Trophoblast cell (in vitro differentiated cells and primary cell): ENCODE measurements around the gene CALN1.
"Not testable (repeated sequence)": the region's sequence is repeated elsewhere in the genome, so short reads cannot be mapped to it uniquely, and the experiment has no call there.

ENCODE experiments used
- DNase-seq, 2 donors: peaks; one replicate each; pipeline ENCODE4 v3.0.0-alpha.2; 2016
- H2AFZ ChIP-seq: 2 replicates; pipeline ENCODE4 v1.6.1; 2013; ENCODE audit warnings: low read length, moderate library complexity, mild to moderate bottlenecking; ENCODE audit not compliant: insufficient read depth, poor library complexity
- H2AK5ac ChIP-seq: 2 replicates; pipeline ENCODE4 v1.6.1; 2013; ENCODE audit warnings: mild to moderate bottlenecking, low read length
- H2BK120ac ChIP-seq: 2 replicates; pipeline ENCODE4 v1.6.1; 2013; ENCODE audit warnings: low read length, mild to moderate bottlenecking, moderate library complexity; ENCODE audit not compliant: insufficient read depth, poor library complexity
- H2BK12ac ChIP-seq: 2 replicates; pipeline ENCODE4 v1.6.1; 2013; ENCODE audit warnings: mild to moderate bottlenecking, low read length, moderate library complexity
- H2BK5ac ChIP-seq: 2 replicates; pipeline ENCODE4 v1.6.1; 2013; ENCODE audit warnings: low read length, low read depth, moderate library complexity, mild to moderate bottlenecking; ENCODE audit not compliant: poor library complexity
- H3K14ac ChIP-seq: 2 replicates; pipeline ENCODE4 v1.6.1; 2013; ENCODE audit warnings: mild to moderate bottlenecking, low read length
- H3K18ac ChIP-seq: 2 replicates; pipeline ENCODE4 v1.6.1; 2013; ENCODE audit warnings: mild to moderate bottlenecking, low read length
- H3K23ac ChIP-seq: 2 replicates; pipeline ENCODE4 v1.6.1; 2013; ENCODE audit warnings: low read length
- H3K27ac ChIP-seq: 2 replicates; pipeline ENCODE4 v1.5.1; 2013; ENCODE audit warnings: low read depth, mild to moderate bottlenecking, inconsistent platforms, low read length, moderate library complexity
- H3K27me3 ChIP-seq: 2 replicates; pipeline ENCODE4 v1.6.1; 2013; ENCODE audit warnings: inconsistent platforms, mild to moderate bottlenecking, low read length, moderate library complexity; ENCODE audit not compliant: insufficient read depth
- H3K36me3 ChIP-seq, 2 experiments: 1 replicate in 1 of 2; 2 replicates in 1 of 2; pipeline ENCODE4 v1.6.1; 2013; ENCODE audit warnings: low read length in 2 of 2, mild to moderate bottlenecking in 2 of 2, moderate library complexity in 1 of 2; ENCODE audit not compliant: insufficient read depth in 2 of 2, control insufficient read depth in 1 of 2
- H3K4ac ChIP-seq: 2 replicates; pipeline ENCODE4 v1.6.1; 2013; ENCODE audit warnings: low read depth, mild to moderate bottlenecking, low read length, moderate library complexity
- H3K4me1 ChIP-seq, 2 experiments: 1 replicate in 1 of 2; 2 replicates in 1 of 2; pipeline ENCODE4 v1.6.1; 2013; ENCODE audit warnings: low read length in 2 of 2, mild to moderate bottlenecking in 2 of 2, moderate library complexity in 1 of 2; ENCODE audit not compliant: insufficient read depth in 2 of 2, control insufficient read depth in 1 of 2
- H3K4me2 ChIP-seq: 2 replicates; pipeline ENCODE4 v1.6.1; 2013; ENCODE audit warnings: inconsistent platforms, mild to moderate bottlenecking, low read length, moderate library complexity
- H3K4me3 ChIP-seq: 2 replicates; pipeline ENCODE4 v1.5.1; 2013; ENCODE audit warnings: mild to moderate bottlenecking, low read depth, low read length, inconsistent platforms
- H3K79me1 ChIP-seq: one replicate; pipeline ENCODE4 v1.6.1; 2013; ENCODE audit warnings: low read length
- H3K79me2 ChIP-seq: 2 replicates; pipeline ENCODE4 v1.6.1; 2013; ENCODE audit warnings: low read length, mild to moderate bottlenecking; ENCODE audit not compliant: control insufficient read depth, insufficient read depth, poor library complexity
- H3K9ac ChIP-seq: 2 replicates; pipeline ENCODE4 v1.6.1; 2013; ENCODE audit warnings: mild to moderate bottlenecking, low read length
- H3K9me3 ChIP-seq: 2 replicates; pipeline ENCODE4 v1.6.1; 2013; ENCODE audit warnings: low read depth, mild to moderate bottlenecking, control low read depth, inconsistent platforms, low read length; ENCODE audit not compliant: insufficient read depth
- H4K12ac ChIP-seq: 2 replicates; pipeline ENCODE4 v1.6.1; 2013; ENCODE audit warnings: low read depth, mild to moderate bottlenecking, low read length, moderate library complexity
- H4K8ac ChIP-seq: 2 replicates; pipeline ENCODE4 v1.6.1; 2013; ENCODE audit warnings: low read depth, mild to moderate bottlenecking, low read length, moderate library complexity
- H4K91ac ChIP-seq: one replicate; pipeline ENCODE4 v1.6.1; 2013; ENCODE audit warnings: low read depth, mild to moderate bottlenecking, low read length, moderate library complexity
- WGBS: extraction: QIAGEN DNeasy Blood & Tissue Kit; methylation state at CpG from one replicate; pipeline ENCODE4 v1.1.7; 2013; ENCODE audit warnings: missing lambda C conversion rate; ENCODE audit not compliant: insufficient read length, insufficient coverage; ENCODE audit errors: extremely low coverage; 5-methylcytosine and 5-hydroxymethylcytosine counted together

CALN1 gene

DNA sequence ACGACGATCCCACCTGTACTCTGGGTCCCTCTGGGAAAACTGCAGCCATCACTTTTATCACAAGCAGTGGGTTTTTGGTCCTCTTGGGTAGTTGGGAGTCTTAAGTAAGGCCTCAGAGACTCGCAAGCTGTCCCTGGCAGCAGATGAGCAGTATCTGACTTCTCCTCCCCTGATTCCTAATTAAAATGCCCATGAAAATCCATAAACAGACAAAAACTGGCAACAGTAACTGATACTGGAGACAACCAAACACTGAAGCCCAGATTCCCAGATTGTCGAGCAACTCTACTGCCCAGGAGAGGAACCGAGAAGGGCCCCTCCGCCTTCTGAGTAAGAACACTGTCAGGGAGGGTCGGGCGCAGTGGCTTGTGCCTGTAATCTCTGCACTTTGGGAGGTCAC lies 333.8 kb downstream of the CALN1 start:
- H3K27ac ChIP-seq, result no peak overlapping the region
- no peak overlapping the region for H2BK12ac ChIP-seq
- no peak overlapping the region for H4K91ac ChIP-seq
- no peak for DNase-seq
- H2BK120ac ChIP-seq, result no peak overlapping the region
- peaks cover 0 to 5% of the 10 kb centered on the region in 2 experiments for H3K4me1 ChIP-seq
- no peaks in the 10 kb centered on the region for H3K36me3 ChIP-seq
- no peak overlapping the region for H3K14ac ChIP-seq
- H4K8ac ChIP-seq, result no peak overlapping the region
- no CpG with 5 or more reads among the region's 8 CpGs for WGBS
- no peak overlapping the region for H3K23ac ChIP-seq
- no peak overlapping the region for H2AFZ ChIP-seq
- H3K79me2 ChIP-seq, result no peaks in the 10 kb centered on the region
- no peak overlapping the region for H2AK5ac ChIP-seq
- no peaks in the 10 kb centered on the region for H3K27me3 ChIP-seq
- H3K4ac ChIP-seq, result no peak overlapping the region
- H2BK5ac ChIP-seq, result no peak overlapping the region
- no peak overlapping the region for H3K9ac ChIP-seq
- H3K9me3 ChIP-seq, result no peaks in the 10 kb centered on the region
- no peaks in the 10 kb centered on the region for H3K79me1 ChIP-seq
- H3K4me2 ChIP-seq, result no peak overlapping the region
- no peak overlapping the region for H3K18ac ChIP-seq
- H3K4me3 ChIP-seq, result no peak overlapping the region
- no peak overlapping the region for H4K12ac ChIP-seq

DNA sequence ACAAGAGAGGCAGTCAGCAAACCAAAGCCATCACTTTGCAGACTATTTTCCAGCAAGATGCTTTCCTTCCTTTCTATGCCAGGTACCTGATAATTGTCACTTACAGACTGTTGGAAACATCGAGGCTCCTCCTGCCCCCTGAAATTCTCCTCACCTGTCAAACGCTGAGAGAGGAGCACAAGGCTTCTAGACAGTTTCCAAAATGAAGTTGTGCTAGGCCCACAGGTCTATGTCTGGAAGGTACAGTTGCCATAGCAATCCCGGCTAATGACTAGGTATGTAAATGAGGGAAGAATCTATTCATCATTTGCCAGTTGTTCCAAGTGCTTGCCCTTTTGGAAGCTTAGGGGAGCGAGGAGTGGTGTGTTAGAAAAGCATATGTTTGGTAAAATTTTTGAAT lies 334.4 kb downstream of the CALN1 start:
- no peak overlapping the region for H2AK5ac ChIP-seq
- H2AFZ ChIP-seq, result no peak overlapping the region
- peaks cover 0 to 5% of the 10 kb centered on the region in 2 experiments for H3K4me1 ChIP-seq
- H2BK12ac ChIP-seq, result no peak overlapping the region
- no peaks in the 10 kb centered on the region for H3K36me3 ChIP-seq
- no peaks in the 10 kb centered on the region for H3K27me3 ChIP-seq
- no peak overlapping the region for H3K4me3 ChIP-seq
- no peak overlapping the region for H3K23ac ChIP-seq
- H3K27ac ChIP-seq, result no peak overlapping the region
- no peak overlapping the region for H4K91ac ChIP-seq
- no peak for DNase-seq
- no peak overlapping the region for H3K4ac ChIP-seq
- H4K12ac ChIP-seq, result no peak overlapping the region
- no peaks in the 10 kb centered on the region for H3K9me3 ChIP-seq
- no peak overlapping the region for H2BK120ac ChIP-seq
- H3K79me1 ChIP-seq, result no peaks in the 10 kb centered on the region
- H3K14ac ChIP-seq, result no peak overlapping the region
- no peak overlapping the region for H3K18ac ChIP-seq
- WGBS, result 100% methylated on average over 1 of the region's 4 CpGs
- H3K4me2 ChIP-seq, result no peak overlapping the region
- no peaks in the 10 kb centered on the region for H3K79me2 ChIP-seq
- no peak overlapping the region for H2BK5ac ChIP-seq
- no peak overlapping the region for H4K8ac ChIP-seq
- no peak overlapping the region for H3K9ac ChIP-seq

DNA sequence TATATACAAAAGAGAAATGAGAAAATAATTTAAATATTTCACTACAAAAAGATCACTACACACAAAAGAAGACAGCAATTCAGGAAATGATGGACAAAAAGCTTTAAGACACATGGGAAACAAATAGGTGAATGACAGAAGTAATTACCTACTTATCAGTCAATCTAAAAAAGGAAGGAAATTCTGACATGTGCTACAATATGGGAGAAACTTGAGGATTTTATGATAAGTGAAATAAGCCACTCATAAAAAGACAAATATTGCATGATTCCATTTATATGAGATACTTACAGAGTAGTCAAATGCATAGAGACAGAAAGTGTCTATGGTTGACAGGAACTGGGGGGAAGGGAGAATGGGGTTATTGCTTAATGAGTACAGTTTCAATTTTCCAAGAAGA lies 339.2 kb downstream of the CALN1 start:
- Histone ChIP-seq H3K36me3 (no peaks in the 10 kb centered on the region), H4K12ac (no peak overlapping the region), H2BK12ac (no peak overlapping the region), H4K91ac (no peak overlapping the region), H2AK5ac (no peak overlapping the region), H3K27me3 (no peaks in the 10 kb centered on the region), H3K4me1 (no peaks in the 10 kb centered on the region), H3K14ac (no peak overlapping the region), H3K27ac (no peak overlapping the region), H2AFZ (no peak overlapping the region), H3K23ac (no peak overlapping the region), H3K9me3 (no peaks in the 10 kb centered on the region), H3K9ac (no peak overlapping the region), H3K4me3 (no peak overlapping the region), H2BK5ac (no peak overlapping the region), H2BK120ac (no peak overlapping the region), H3K79me1 (no peaks in the 10 kb centered on the region), H3K79me2 (no peaks in the 10 kb centered on the region), H3K4me2 (no peak overlapping the region), H3K18ac (no peak overlapping the region), H4K8ac (no peak overlapping the region), H3K4ac (no peak overlapping the region)
- no peak for DNase-seq

GRCh38 chr7:72069263-72069662 lies 342.9 kb downstream of the CALN1 start:
- H3K9ac ChIP-seq, result no peak overlapping the region
- H3K79me2 ChIP-seq, result no peaks in the 10 kb centered on the region
- no peak overlapping the region for H4K8ac ChIP-seq
- no peak overlapping the region for H3K18ac ChIP-seq
- no peak overlapping the region for H3K23ac ChIP-seq
- H3K27me3 ChIP-seq, result no peaks in the 10 kb centered on the region
- no peak overlapping the region for H2BK12ac ChIP-seq
- no peak overlapping the region for H2BK120ac ChIP-seq
- no peaks in the 10 kb centered on the region for H3K36me3 ChIP-seq
- no peaks in the 10 kb centered on the region for H3K9me3 ChIP-seq
- no peak overlapping the region for H4K91ac ChIP-seq
- H4K12ac ChIP-seq, result no peak overlapping the region
- H2AK5ac ChIP-seq, result no peak overlapping the region
- no peak overlapping the region for H3K4ac ChIP-seq
- no peak overlapping the region for H2BK5ac ChIP-seq
- no peak overlapping the region for H3K4me2 ChIP-seq
- no peak overlapping the region for H3K4me3 ChIP-seq
- H3K14ac ChIP-seq, result no peak overlapping the region
- H3K79me1 ChIP-seq, result no peaks in the 10 kb centered on the region
- no peak overlapping the region for H3K27ac ChIP-seq
- no peak for DNase-seq
- H3K4me1 ChIP-seq, result no peaks in the 10 kb centered on the region
- no peak overlapping the region for H2AFZ ChIP-seq

DNA sequence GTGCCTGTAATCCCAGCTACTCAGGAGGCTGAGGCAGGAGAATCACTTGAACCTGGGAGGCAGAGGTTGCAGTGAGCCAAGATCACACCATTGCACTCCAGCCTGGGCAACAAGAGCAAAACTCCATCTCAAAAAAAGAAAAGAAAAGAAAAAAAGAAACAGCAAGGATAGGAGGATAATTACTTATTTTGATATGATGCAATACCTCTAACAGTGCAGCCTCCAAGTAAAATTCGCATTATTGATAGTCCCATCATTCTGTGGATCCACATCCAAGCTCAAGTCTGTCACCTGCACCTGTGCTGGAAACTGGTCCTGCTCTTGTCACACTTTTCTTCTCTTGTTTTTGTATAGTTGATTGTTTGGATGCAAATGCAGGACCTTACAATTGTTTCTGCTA lies 346.4 kb downstream of the CALN1 start:
- not testable (repeated sequence) for H3K36me3 ChIP-seq, H3K9me3 ChIP-seq, H3K14ac ChIP-seq, H3K23ac ChIP-seq, H3K4me1 ChIP-seq, H4K12ac ChIP-seq, H3K9ac ChIP-seq, H2BK12ac ChIP-seq, H3K4ac ChIP-seq, DNase-seq, H3K27ac ChIP-seq, H2AFZ ChIP-seq, H4K8ac ChIP-seq, H4K91ac ChIP-seq, H2AK5ac ChIP-seq, H2BK120ac ChIP-seq, H3K79me1 ChIP-seq, H3K79me2 ChIP-seq, H3K27me3 ChIP-seq, H3K4me3 ChIP-seq, H3K4me2 ChIP-seq, H2BK5ac ChIP-seq, H3K18ac ChIP-seq
- WGBS, result no CpG with 5 or more reads among the region's 1 CpG
